AG20443 (cell line): ENCODE data around the gene UBE4B.

ENCODE experiments used
- DNase-seq: peaks from one replicate; pipeline ENCODE4 v3.0.0; 2012; ENCODE audit warnings: low spot score, mixed read lengths

UBE4B gene

DNA sequence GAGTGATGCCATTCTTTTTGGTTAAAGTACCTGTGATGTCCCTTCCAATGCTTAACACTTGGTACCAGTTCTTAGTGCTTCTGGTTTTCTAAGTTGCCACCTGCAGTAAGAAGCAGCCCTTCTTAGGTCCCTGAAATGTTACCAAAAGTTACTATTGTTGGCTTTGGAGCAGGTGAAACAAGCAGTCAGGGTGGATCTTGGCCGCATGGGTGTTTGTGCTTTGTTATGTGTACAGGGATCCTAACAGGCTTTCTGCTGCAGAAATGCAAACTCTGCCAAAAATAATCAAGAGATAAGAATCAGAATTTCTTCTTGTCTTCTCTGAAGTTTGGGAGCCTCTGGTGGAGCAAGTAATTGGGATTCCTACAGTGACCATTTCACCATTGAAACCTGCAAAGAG lies 84.4 kb downstream of the UBE4B start:
- no peak for DNase-seq

DNA sequence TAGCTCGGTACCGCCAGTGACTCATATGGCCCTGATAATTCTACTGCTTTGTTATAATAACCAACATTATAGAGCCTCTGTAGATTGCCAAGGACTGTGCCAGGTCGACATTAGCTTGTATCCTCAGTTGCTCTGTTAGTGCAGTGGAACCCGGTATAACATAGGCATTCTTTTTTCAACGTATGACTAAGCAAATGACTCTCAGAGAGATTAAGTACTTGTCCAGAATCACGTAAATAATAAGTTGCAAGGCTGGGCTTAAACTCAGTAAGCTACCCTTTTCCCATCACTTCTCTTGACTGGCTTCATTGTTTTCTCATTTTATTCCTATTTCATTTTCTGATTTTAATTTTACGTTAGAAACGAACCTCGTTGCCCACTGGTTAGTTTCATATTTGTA lies 85.1 kb downstream of the UBE4B start:
- DNase-seq: no peak

- no peak for DNase-seq
Measured at GRCh38 chr1:10121688-10122087, 88.9 kb downstream of the UBE4B start.

DNA sequence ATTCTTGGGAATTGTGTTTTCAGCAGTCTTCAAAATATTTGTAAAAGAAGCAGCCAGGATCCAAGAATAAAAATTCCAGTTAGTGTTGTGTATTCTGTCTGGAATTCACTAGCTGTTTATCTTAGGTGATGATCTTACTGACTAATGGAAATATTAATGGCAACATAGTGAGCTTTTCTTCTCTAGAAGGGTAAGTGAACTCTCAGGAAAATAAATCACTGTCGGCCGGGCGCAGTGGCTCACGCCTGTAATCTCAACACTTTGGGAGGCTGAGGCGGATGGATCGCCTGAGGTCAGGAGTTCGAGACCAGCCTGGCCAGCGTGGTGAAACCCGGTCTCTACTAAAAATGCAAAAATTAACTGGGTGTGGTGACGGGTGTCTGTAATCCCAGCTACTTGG lies 90.2 kb downstream of the UBE4B start:
- DNase-seq: peak; percentile 30

- DNase-seq: no peak
Measured at GRCh38 chr1:10128101-10128765, 95.5 kb downstream of the UBE4B start.

- DNase-seq: no peak
Measured at GRCh38 chr1:10132316-10132715, 99.6 kb downstream of the UBE4B start.

- DNase-seq: no peak
Measured at GRCh38 chr1:10132852-10133251, 100.1 kb downstream of the UBE4B start.

DNA sequence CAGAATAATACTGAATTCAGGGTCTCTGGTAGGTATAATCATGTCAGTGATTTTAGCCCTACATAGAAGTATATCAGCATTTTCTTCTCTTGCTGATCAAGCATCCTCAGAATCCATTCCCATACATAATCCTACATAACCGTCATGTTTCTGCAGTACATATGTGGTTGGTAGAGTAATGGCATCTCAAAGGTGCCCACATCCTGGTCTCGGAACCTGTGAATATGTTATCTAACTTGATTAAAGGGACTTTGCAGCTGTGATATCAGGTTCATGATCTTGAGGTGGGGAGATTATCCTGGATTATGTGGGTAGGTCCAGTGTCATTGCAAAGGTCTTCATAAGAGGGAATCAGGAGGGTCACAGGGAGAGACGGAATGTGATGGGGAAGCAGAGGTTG lies 108.2 kb downstream of the UBE4B start:
- no peak for DNase-seq

GRCh38 chr1:10143961-10144485 lies 111.3 kb downstream of the UBE4B start:
- DNase-seq: no peak

DNA sequence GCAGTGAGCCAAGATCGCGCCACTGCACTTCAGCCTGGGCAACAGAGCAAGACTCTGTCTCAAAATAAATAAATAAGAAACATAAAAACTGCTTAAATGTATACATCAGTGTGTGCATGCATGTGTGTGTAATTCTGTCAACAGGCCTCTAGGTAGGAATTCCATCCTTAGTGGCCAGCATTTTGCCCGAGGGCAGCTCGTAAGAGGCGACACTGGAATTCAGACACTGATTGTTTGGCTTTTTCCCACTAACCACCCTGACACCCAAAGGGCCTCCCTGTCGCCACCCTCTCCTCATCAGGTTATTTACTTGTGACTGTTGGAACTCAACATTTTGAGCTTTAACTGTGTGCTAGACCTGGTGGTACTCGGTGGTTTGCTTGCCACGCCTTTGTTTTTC lies 113.6 kb downstream of the UBE4B start:
- no peak for DNase-seq

- DNase-seq: no peak
Measured at GRCh38 chr1:10149231-10149630, 116.5 kb downstream of the UBE4B start.

GRCh38 chr1:10152709-10153284 lies 120.0 kb downstream of the UBE4B start:
- peak; percentile 70 for DNase-seq

GRCh38 chr1:10155087-10155712 lies 122.4 kb downstream of the UBE4B start:
- no peak for DNase-seq

GRCh38 chr1:10160173-10160572 lies 127.4 kb downstream of the UBE4B start:
- DNase-seq: peak; percentile 26

DNA sequence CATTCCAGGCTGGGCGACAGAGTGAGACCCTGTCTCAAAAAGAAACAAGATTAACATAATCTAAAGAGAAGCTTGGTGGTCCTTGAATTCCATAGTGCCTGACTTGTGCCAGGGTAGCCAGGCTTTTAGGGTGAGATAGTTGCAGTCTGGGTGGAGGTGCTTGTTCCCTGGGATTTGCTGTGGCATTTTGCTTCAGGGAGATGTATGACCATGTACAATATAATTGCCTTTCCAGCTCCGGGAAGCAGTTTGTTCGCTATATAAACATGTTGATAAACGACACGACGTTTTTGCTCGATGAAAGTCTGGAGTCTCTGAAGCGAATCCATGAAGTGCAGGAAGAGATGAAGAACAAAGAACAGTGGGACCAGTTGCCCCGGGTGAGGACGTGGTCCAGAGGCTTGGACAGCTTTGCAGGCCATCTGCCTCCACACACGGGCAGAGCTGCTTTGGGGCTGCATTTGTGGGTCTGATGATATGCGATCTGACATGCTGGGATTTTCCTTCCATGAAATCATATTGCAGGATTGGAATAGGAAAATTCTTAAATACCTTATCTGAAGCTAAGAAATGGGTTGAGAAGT lies 128.2 kb downstream of the UBE4B start:
- no peak for DNase-seq

DNA sequence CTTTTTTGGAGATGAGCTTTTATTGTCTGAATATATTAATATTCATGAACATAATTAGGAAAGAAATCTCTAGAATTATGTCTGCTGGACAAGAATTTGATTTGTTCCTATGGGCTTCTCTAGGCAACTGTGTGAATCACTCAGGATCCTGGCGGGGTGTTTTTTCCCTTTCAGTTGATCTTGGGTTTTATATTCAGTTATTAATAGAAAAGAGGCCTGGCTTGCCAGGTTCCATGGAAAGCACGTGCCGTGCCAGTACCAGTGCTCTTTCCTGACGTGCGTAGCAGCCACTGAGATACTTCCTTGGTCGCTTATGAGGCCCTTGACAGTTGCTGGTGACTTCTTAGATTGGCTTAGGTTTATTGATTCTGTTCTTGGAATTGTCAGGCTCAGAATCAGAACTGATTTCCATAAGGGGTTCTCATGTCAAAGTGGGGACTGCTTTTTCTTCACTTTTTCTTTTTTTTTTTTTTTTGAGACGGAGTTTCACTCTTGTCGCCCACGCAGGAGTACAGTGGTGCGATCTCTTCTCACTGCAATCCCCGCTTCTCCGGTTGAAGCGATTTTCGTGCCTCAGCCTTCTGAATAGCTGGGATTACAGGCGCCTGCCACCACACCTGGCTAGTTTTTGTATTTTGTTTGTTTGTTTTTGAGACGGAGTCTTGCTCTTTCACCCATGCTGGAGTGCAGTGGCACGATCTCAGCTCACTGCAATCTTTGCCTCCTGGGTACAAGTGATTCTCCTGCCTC lies 129.0 kb downstream of the UBE4B start:
- DNase-seq: peak; percentile 32

GRCh38 chr1:10168912-10169514 lies 136.3 kb downstream of the UBE4B start:
- DNase-seq: no peak

DNA sequence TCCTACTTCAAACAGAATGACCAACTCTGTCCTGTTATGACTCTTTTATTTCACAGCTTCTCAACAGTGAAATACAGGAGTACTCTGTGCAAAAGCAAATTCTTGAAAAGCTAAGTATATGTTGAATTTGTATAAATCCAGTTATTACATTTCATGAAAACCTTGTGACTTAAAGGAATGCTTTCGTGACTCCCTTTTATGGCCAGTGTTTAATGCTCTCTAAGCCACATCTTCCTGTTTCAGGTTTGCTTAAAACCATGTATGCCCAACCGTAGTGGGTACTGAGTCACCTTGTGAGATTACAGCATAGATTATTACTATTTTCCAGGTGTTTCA lies 137.4 kb downstream of the UBE4B start:
- no peak for DNase-seq

DNA sequence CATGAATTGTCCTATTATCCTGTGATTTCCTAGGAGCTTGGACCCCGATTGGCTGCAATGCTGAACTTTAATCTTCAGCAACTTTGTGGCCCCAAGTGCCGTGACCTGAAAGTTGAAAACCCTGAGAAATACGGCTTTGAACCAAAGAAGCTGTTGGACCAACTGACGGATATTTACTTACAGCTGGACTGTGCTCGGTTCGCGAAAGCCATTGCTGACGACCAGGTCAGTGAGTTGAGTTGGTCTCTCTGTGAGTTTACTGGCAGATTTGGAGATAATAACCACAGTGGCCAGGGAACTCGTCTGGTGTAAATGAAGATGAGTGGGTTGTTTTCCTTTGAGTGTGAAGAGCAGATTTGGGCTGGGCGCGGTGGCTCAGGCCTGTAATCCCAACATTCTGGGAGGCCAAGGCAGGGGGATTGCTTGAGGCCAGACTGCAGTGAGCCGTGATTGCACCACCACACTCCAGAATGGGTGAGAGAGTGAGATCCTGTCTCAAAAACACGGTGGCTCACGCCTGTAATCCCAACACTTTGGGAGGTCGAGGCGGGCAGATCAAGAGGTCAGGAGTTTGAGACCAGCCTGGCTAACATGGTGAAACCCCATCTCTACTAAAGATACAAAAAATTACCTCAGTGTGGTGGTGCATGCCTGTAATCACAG lies 138.5 kb downstream of the UBE4B start:
- DNase-seq: no peak

DNA sequence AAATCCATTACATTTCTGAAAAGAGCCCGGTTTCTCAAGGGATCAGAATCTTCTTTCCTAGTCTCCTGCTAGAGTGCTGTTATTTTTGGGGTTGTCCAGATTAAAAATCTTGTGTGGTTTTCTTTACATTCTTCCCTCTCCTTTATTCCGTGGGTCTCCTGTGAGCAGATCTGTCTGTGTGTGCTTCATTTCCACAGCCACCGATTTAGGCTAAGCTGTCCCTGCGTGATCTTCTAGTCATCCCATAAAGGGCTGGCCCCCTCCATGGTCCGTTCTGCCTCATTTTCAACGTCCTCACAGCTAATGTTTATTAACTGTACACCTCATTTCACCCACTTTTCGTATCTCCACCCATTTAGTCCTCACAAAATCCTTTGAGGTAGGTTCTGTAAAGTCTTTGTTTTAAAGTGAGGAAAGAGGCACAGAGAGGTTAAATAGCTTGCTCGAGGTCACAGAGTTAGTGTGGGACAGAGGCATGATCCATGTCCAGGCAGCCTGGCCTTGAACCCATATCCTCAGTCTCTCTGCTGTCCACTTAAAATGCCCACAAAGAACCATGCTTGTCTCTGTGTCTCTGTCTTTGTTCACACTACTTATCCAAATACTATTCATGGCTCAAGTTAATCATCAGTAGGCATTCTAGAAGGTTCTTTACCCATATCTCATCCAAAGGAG lies 139.4 kb downstream of the UBE4B start:
- DNase-seq: no peak

- DNase-seq: no peak
Measured at GRCh38 chr1:10173582-10173981, 140.8 kb downstream of the UBE4B start.
